Coronary artery (tissue), 2 donors: Measurements from ENCODE around the gene LINC01488.

Source experiments
- DNase-seq: peaks from one replicate; pipeline ENCODE4 v3.0.0-alpha.2; 2017; ENCODE audit warnings: low spot score
- H3K27ac ChIP-seq, 2 donors: fragments of 200-600 bp; sonication (generic); one replicate each; pipeline ENCODE4 v1.5.1; 2016 to 2019
- H3K4me3 ChIP-seq: fragments of 200-600 bp; sonication (generic); 2 replicates; pipeline ENCODE4 v1.5.1; 2016; ENCODE audit warnings: mild to moderate bottlenecking, moderate library complexity
- TF ChIP-seq, protein P1 (sequence below): fragments of 200-600 bp; sonication (generic); IDR thresholded peaks from one replicate; pipeline ENCODE4 v1.5.1; 2019; ENCODE audit warnings: antibody characterized with exemption

The LINC01488 gene

DNA sequence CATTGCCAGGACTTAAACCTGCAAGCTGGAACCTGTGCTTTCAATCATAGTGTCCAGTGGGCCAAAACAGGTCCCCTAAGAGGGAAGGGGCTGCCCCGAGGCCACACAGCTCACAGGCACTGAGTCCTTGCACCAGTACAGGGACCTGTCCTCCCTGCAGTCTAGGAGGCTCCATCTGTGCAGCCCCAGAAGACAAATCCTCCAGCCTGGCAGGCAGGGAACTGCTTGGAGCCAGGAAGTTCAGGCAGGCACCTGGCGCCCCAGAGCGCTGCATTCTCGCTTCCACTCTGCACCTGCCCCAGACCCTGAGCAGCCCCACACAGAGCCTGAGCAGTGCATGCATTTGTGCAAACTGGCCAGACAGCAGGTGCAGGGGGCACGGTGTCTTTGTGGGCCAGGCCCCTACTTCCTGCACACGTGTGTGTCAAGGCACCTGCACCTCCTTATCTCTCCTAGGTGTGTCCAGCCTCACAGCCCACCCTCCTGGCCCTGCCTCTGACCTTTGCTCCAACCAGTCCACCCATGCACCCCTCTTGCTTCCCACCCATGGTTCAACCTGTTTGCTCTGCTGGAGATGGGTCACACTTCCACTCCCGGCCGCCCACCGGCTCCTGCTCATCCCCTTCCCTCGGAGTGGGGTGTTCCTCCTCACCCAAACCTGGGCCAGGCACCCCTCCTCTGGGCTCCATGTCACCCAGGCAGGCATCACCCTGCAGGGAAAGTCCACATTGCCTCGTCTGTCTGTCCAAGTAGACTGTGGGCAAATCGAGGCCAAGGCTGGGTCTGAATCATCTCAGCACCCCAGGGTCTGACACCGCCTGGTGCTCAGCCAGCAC, 19.0 kb downstream of the LINC01488 start:
- TF ChIP-seq, protein P1, sequence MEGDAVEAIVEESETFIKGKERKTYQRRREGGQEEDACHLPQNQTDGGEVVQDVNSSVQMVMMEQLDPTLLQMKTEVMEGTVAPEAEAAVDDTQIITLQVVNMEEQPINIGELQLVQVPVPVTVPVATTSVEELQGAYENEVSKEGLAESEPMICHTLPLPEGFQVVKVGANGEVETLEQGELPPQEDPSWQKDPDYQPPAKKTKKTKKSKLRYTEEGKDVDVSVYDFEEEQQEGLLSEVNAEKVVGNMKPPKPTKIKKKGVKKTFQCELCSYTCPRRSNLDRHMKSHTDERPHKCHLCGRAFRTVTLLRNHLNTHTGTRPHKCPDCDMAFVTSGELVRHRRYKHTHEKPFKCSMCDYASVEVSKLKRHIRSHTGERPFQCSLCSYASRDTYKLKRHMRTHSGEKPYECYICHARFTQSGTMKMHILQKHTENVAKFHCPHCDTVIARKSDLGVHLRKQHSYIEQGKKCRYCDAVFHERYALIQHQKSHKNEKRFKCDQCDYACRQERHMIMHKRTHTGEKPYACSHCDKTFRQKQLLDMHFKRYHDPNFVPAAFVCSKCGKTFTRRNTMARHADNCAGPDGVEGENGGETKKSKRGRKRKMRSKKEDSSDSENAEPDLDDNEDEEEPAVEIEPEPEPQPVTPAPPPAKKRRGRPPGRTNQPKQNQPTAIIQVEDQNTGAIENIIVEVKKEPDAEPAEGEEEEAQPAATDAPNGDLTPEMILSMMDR = no peak
- Histone ChIP-seq H3K4me3 (no peak overlapping the region), H3K27ac (no peak overlapping the region)
- no peak for DNase-seq

DNA sequence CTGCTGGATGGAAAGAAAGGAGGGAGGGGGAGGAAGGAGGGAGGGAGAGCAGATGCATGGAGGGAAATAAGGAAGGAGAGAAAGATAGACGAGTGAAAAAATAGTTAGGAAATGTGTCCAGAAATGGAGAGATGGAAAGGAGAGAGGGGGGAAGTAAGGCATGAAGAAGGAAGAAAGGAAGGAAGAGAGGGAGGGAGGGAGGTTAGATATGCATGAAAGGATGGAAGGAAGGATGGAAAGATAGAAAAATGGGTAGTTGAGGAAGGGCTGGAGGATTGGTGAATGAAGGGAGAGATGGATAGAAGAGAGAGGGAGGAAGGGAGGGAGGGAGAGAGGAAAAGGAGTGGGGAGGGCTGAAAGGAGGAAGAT, 19.6 kb downstream of the LINC01488 start:
- TF ChIP-seq, protein P1 = no peak
- Histone ChIP-seq H3K4me3 (no peak overlapping the region), H3K27ac (no peak overlapping the region)
- DNase-seq = no peak

DNA sequence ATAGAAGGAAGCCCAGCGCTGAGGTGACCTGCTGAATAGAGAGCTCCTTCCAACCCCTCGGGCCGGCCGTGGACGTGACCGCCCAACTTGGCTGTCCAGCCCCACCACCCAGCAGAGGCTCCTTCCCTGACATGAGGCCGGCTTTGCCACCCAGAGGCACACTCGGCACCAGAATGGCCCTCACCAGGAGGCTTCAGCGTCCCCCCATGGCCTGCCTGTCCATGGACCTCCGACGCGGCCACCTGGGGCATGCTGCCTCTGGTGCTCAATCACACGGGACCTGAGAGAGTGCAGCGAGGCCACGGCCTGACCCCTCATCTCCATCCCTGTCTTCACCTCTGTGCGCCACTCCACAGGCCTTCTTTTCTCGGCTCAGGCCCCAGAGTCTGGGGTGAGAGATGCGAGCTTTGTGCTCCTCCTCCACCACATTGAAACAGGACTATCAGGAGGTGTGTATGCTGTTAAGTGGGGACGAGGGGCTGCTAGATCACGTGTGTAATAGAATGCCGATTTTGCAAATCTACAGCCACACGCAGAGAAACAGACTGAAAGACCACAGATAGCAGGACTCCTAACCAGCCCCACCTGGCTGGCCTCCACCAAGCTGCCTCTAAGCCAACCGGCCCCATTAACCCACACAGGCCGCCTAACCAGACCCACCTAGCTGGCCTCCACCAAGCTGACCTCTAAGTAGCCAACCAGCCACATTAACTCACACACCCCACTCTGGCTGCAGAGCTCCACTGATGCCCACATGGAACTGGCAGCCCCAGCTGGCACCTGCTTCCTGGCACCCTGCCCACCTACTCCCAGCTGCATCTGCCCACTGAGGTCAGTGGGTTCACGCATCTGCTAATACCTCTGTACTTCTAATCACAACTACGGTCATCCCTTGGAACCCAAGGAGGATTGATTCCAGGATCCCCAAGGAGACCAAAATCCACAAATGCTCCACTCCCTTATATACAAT, 20.7 kb downstream of the LINC01488 start:
- DNase-seq = no peak

DNA sequence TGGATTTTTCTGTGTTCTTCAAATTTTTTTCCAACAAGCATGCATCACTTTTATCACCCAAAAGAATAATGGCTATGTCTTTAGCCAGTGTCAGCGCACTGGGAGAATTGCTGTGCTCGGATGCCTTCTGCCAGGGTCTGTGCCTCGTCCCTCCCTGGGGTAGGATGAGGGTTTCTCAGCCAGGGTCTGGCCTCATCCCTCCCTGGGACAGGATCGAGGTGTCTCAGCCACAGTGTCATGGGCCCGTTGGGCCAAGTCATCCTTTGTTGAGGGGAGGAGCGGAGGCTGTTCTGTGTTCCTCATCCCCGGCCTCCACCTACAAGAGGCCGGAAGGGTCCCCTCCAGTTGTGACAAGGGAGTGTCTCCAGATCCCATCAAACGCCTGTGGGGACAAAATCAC, 22.7 kb downstream of the LINC01488 start:
- DNase-seq = no peak
- Histone ChIP-seq H3K4me3 (no peak overlapping the region), H3K27ac (no peak overlapping the region)
- TF ChIP-seq, protein P1 = no peak

More for the DNA sequence above, 20.7 kb downstream of the LINC01488 start:
- TF ChIP-seq, protein P1 = no peak
- Histone ChIP-seq H3K27ac (no peak overlapping the region), H3K4me3 (no peak overlapping the region)

DNA sequence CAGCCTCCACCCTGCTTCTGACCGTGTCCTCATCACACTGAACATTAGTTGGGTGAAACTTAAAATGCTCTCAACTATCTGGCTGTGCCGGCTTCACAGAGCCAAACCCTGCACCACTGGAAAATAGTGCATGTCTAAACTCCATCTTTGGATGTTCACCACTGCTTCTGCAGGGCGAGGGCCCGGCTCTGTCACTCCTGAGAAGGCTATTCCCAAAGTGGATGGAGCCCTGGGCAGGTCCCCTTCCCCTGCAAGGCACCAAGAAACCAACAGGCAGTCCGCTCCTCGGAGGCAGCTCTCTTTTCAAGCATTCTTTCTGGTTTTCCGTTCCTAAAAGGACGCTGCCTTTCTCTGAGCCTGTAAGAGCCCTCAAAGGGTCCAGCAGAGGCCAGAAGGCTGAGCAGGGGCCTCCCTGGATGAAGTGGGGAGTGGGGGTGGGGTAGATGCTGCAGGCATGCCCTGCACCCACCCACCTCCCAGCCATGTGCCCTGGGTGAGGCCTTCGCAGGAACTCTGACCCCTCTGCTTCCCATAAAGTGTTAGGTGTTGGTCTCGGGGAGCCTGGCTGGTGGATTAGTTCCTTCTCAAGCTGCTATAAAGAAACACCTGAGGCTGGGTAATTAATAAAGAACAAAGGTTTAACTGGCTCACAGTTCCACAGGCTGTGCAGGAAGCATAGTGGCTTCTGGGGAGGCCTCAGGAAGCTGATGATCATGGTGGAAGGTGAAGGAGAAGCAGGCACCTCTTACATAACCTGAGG, 23.3 kb downstream of the LINC01488 start:
- H3K27ac ChIP-seq = no peak overlapping the region
- TF ChIP-seq, protein P1 = no peak
- no peak for DNase-seq
- H3K4me3 ChIP-seq = no peak overlapping the region

DNA sequence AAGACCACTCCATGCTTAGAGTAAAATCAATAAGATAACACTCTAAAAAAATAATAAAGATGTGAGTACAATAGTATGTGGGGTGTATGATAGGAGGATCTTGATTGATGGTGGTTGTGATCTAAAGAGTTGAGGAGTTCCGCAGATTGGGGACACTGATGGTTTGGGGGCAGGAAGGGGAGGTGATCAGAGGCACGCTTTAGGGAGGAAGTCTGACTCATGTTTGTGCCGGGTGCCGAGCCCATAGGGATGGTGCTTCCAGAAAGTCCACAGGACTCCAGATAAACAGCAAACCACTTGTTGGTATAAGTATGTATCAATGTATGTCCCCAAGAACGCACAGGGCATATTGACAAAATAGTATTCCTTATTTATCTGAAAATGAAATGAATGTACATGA, 27.5 kb downstream of the LINC01488 start:
- no peak overlapping the region for H3K27ac ChIP-seq
- DNase-seq = no peak
- no peak overlapping the region for H3K4me3 ChIP-seq
- TF ChIP-seq, protein P1 = no peak
